B cell (primary cell): ENCODE data around the gene SYNE2. TPM values are rescaled to one million over a fixed set of nuclear protein-coding genes. Genes with fewer than 3 reads are reported as not detected.

Experiments
- ATAC-seq: fragments of 200-7000 bp; cut with Tn5 transposase; one replicate; pipeline ENCODE4 v1.10.0; 2021; ENCODE audit warnings: low read depth, mild to moderate bottlenecking, moderate number of reproducible peaks, moderate library complexity
- CTCF ChIA-PET: fragments of 350-600 bp; sonication (Branson Sonifier 250); formaldehyde crosslinking; loops from one replicate; lab custom pipeline; 2021; ENCODE audit warnings: antibody characterized with exemption, inconsistent platforms; lab: Charles Lee
- POLR2A ChIA-PET: fragments of 350-600 bp; sonication (Branson Sonifier 250); formaldehyde crosslinking; loops from one replicate; lab custom pipeline; 2021; ENCODE audit warnings: antibody characterized with exemption; lab: Charles Lee
- DNase-seq: peaks from one replicate; pipeline ENCODE4 v3.0.0; 2013
- H2AFZ ChIP-seq: 2 replicates; pipeline ENCODE4 v1.6.1; 2012; ENCODE audit warnings: mild to moderate bottlenecking, low read depth, low read length; ENCODE audit not compliant: insufficient read depth, poor library complexity, severe bottlenecking
- H3K27ac ChIP-seq, 2 donors: 1 replicate in 1 of 2; 2 replicates in 1 of 2; pipeline ENCODE4 v1.5.1; 2012 to 2013; ENCODE audit warnings: low read length in 2 of 2, mild to moderate bottlenecking in 2 of 2, moderate library complexity in 1 of 2
- H3K27me3 ChIP-seq, 4 experiments: fragments of 200-600 bp in 1 of 4; sonication (generic) in 1 of 4; replicated peaks in 1 of 4; 1 replicate in 2 of 4; 2 replicates in 2 of 4; pipeline versions ENCODE4 v1.6.1 to v1.7.0; 2013 to 2016; ENCODE audit warnings: low read length in 3 of 4, mild to moderate bottlenecking in 2 of 4, mixed read lengths in 1 of 4, moderate library complexity in 1 of 4; ENCODE audit not compliant: insufficient read depth in 4 of 4, control insufficient read depth in 3 of 4; ENCODE audit errors: control extremely low read depth in 1 of 4
- H3K36me3 ChIP-seq, 2 experiments: replicated peaks in 1 of 2; 1 replicate in 1 of 2; 2 replicates in 1 of 2; pipeline versions ENCODE4 v1.6.1 to v1.7.1; 2013; ENCODE audit warnings: low read length in 1 of 2; ENCODE audit not compliant: insufficient read depth in 2 of 2, control insufficient read depth in 1 of 2; ENCODE audit errors: control extremely low read depth in 1 of 2, extremely low read depth in 1 of 2
- H3K4me1 ChIP-seq, 2 donors: fragments of 200-600 bp in 1 of 2; sonication (generic) in 1 of 2; 1 replicate in 1 of 2; 2 replicates in 1 of 2; pipeline versions ENCODE4 v1.5.1 to v1.6.1; 2013 to 2017; ENCODE audit warnings: low read length in 2 of 2; ENCODE audit not compliant: control insufficient read depth in 2 of 2, insufficient read depth in 2 of 2
- H3K4me2 ChIP-seq: replicated peaks from 2 replicates; pipeline ENCODE3; 2012; ENCODE audit warnings: mild to moderate bottlenecking, low read depth, low read length; ENCODE audit not compliant: poor library complexity, severe bottlenecking
- H3K4me3 ChIP-seq, 5 experiments: fragments of 200-600 bp in 1 of 5; sonication (generic) in 1 of 5; 1 replicate in 3 of 5; 2 replicates in 2 of 5; pipeline versions ENCODE4 v1.5.1 to v1.7.0; 2011 to 2016; ENCODE audit warnings: low read length in 4 of 5, mild to moderate bottlenecking in 4 of 5, low read depth in 2 of 5, control low read depth in 1 of 5, moderate library complexity in 1 of 5; ENCODE audit not compliant: insufficient read depth in 1 of 5; ENCODE audit errors: control extremely low read depth in 1 of 5, extremely low read depth in 1 of 5
- H3K79me2 ChIP-seq: fragments of 200-600 bp; sonication (generic); one replicate; pipeline ENCODE4 v1.6.0; 2016; ENCODE audit warnings: low read length; ENCODE audit not compliant: control insufficient read depth, insufficient read depth
- H3K9ac ChIP-seq: fragments of 200-600 bp; sonication (generic); 2 replicates; pipeline ENCODE4 v1.6.1; 2017; ENCODE audit warnings: mild to moderate bottlenecking, low read length, moderate library complexity
- H3K9me3 ChIP-seq, 3 donors: one replicate each; pipeline versions ENCODE4 v1.6.1 to v1.7.1; 2013; ENCODE audit warnings: low read length in 2 of 3; ENCODE audit not compliant: control insufficient read depth in 2 of 3, insufficient read depth in 1 of 3; ENCODE audit errors: control extremely low read depth in 1 of 3
- H4K20me1 ChIP-seq: 2 replicates; pipeline ENCODE4 v1.6.0; 2012; ENCODE audit warnings: mild to moderate bottlenecking, low read length; ENCODE audit not compliant: insufficient read depth, control insufficient read depth, poor library complexity, severe bottlenecking
- H3K27ac Mint-ChIP-seq: one replicate; pipeline ENCODE4 v1.8.0; 2021; ENCODE audit warnings: mixed read lengths
- H3K27me3 Mint-ChIP-seq: one replicate; pipeline ENCODE4 v1.8.0; 2021; ENCODE audit warnings: mixed read lengths
- H3K4me1 Mint-ChIP-seq: one replicate; pipeline ENCODE4 v1.8.0; 2021; ENCODE audit warnings: mixed read lengths
- H3K4me3 Mint-ChIP-seq: one replicate; pipeline ENCODE4 v1.8.0; 2021; ENCODE audit warnings: mixed read lengths
- H3K9me3 Mint-ChIP-seq: one replicate; pipeline ENCODE4 v1.8.0; 2022; ENCODE audit warnings: mixed read lengths; ENCODE audit not compliant: insufficient read depth
- EZH2 ChIP-seq: IDR thresholded peaks from 2 replicates; pipeline ENCODE4 v1.6.1; 2012; ENCODE audit warnings: borderline replicate concordance, low read depth, mild to moderate bottlenecking, moderate library complexity, low read length; ENCODE audit not compliant: insufficient read depth, poor library complexity, severe bottlenecking
- WGBS: methylation state at CpG from one replicate; pipeline ENCODE4 v1.1.5; 2013; ENCODE audit warnings: missing lambda C conversion rate; ENCODE audit not compliant: insufficient coverage; 5-methylcytosine and 5-hydroxymethylcytosine counted together
- intact Hi-C: fragments of 100-400 bp; cut with micrococcal nuclease; formaldehyde crosslinking; loops from one replicate; pipeline ENCODE4 v1.10.0; 2022
- polyA plus RNA-seq: library from polyadenylated mRNA; depleted of rRNA; stranded (reverse); fragments of >200 nt; gene quantifications from 2 replicates; pipeline ENCODE4 v1.2.3, GENCODE V29; 2012
- total RNA-seq, 2 donors: library from RNA; stranded (reverse); fragments of 120-200 nt in 1 of 2; gene quantifications; 1 replicate in 1 of 2; 2 replicates in 1 of 2; pipeline versions ENCODE4 v1.2.3 to v1.2.4, GENCODE V29; 2013 to 2022
- TF ChIP-seq, protein P1 (sequence below): fragments of 200-600 bp; IDR thresholded peaks from one replicate; pipeline ENCODE4 v1.8.0; 2022; ENCODE audit warnings: antibody characterized with exemption, mild to moderate bottlenecking

Gene SYNE2
- total and polyA plus RNA-seq, 2 donors (not counting 1 experiment from before 2014, with no cell fraction given): 39.5 to 105 TPM

DNA sequence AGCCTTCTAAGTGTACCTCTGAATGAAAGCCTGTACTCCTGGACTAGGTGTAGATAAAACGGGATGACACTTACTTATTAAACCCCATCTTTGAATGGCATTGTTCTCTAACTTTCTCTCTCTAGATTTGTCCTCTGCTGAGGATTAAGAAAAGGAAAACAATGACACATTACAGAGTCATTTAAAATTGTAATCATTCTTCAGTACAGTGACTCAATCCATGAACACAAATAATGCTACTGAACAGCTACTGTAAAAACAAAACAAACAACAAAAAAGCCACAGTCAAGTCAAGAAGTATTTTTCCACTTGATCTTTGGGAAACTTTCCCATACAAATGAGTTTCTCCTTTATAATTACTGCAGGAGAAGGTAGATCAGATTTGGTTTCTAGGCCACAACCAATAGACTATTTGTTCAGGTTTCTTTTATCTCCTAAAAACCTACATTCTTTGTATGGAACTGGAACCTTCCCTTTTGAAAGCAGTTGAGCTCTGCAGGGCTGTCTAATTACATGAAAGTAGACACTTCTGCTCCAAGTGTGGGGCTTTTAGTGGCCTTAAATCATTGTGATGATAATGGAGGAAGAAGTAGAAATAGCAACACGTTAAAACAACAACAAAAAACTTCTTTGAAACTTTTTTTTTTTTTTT is 222.3 kb downstream of the SYNE2 start:
- Histone ChIP-seq H2AFZ (no peak overlapping the region), H4K20me1 (no peaks in the 10 kb centered on the region), H3K4me1 (no peaks in the 10 kb centered on the region), H3K27ac (no peak overlapping the region), H3K36me3 (peaks cover 2 to 3% of the 10 kb centered on the region in 2 experiments), H3K27me3 (no peaks in the 10 kb centered on the region), H3K4me3 (no peak overlapping the region), H3K4me2 (no peak overlapping the region), H3K79me2 (no peaks in the 10 kb centered on the region), H3K9me3 (no peaks in the 10 kb centered on the region), H3K9ac (no peak overlapping the region)
- no peak for TF ChIP-seq EZH2
- TF ChIP-seq, protein P1, sequence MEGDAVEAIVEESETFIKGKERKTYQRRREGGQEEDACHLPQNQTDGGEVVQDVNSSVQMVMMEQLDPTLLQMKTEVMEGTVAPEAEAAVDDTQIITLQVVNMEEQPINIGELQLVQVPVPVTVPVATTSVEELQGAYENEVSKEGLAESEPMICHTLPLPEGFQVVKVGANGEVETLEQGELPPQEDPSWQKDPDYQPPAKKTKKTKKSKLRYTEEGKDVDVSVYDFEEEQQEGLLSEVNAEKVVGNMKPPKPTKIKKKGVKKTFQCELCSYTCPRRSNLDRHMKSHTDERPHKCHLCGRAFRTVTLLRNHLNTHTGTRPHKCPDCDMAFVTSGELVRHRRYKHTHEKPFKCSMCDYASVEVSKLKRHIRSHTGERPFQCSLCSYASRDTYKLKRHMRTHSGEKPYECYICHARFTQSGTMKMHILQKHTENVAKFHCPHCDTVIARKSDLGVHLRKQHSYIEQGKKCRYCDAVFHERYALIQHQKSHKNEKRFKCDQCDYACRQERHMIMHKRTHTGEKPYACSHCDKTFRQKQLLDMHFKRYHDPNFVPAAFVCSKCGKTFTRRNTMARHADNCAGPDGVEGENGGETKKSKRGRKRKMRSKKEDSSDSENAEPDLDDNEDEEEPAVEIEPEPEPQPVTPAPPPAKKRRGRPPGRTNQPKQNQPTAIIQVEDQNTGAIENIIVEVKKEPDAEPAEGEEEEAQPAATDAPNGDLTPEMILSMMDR: no peak
- no peak for DNase-seq
- ChIA-PET CTCF (interaction anchor here (1.1 kb wide), 1 partner anchor 230 kb away, joined by 3 read pairs; no protein-coding TSS in a partner anchor), POLR2A (no interaction called here)
- intact Hi-C loops: no loop called here
- no peak for ATAC-seq
- Mint-ChIP-seq H3K27me3 (no peaks in the 10 kb centered on the region), H3K4me1 (no peaks in the 10 kb centered on the region), H3K27ac (no peak overlapping the region), H3K9me3 (no peaks in the 10 kb centered on the region), H3K4me3 (no peak overlapping the region)
- WGBS: no CpG with 5 or more reads among the region's 2 CpGs

DNA sequence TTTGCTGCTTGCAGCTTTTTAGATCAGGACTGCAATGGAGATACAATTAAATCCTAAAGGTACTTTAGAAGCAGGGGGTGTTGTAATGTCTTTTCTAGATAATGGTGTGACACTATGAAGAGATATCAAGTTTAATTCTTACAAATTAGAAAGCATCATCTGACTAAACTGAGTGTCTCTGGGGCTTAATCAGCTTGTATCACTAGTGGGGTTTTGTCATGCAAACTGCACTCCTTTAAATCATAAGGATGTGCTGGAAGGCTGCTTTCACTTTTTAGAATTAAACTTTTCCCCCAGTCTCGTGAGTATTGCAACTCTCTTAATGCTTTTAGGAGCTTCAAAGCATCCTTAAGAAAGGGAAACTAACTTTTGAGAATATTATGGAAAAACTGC is 222.8 kb downstream of the SYNE2 start:
- no peak overlapping the region for H3K27ac ChIP-seq
- TF ChIP-seq, protein P1: no peak
- no peak for TF ChIP-seq EZH2
- no peak overlapping the region for H3K27ac Mint-ChIP-seq
- H3K4me1 Mint-ChIP-seq: no peaks in the 10 kb centered on the region
- H2AFZ ChIP-seq: no peak overlapping the region
- no peak overlapping the region for H3K4me2 ChIP-seq
- no peaks in the 10 kb centered on the region for H4K20me1 ChIP-seq
- H3K27me3 ChIP-seq: no peaks in the 10 kb centered on the region
- H3K9ac ChIP-seq: no peak overlapping the region
- no peak for ATAC-seq
- H3K9me3 ChIP-seq: no peaks in the 10 kb centered on the region
- peaks cover 4 to 6% of the 10 kb centered on the region in 2 experiments for H3K36me3 ChIP-seq
- H3K79me2 ChIP-seq: no peaks in the 10 kb centered on the region
- no peak overlapping the region for H3K4me3 ChIP-seq
- no CpG with 5 or more reads among the region's 1 CpG for whole genome bisulfite sequencing
- CTCF ChIA-PET: interaction anchor here (1.1 kb wide), 1 partner anchor 229 kb away, joined by 3 read pairs; no protein-coding TSS in a partner anchor
- no peaks in the 10 kb centered on the region for H3K4me1 ChIP-seq
- no peaks in the 10 kb centered on the region for H3K9me3 Mint-ChIP-seq
- no peak for DNase-seq
- POLR2A ChIA-PET: no interaction called here
- no peaks in the 10 kb centered on the region for H3K27me3 Mint-ChIP-seq
- H3K4me3 Mint-ChIP-seq: no peak overlapping the region
- intact Hi-C loops: no loop called here
